H1 (cell line): ENCODE data around the gene DISC1. TPM values are rescaled to one million over a fixed set of nuclear protein-coding genes. Genes with fewer than 3 reads are reported as not detected.

Experiments
- BCL11A ChIP-seq, 2 experiments: IDR thresholded peaks; one replicate each; pipeline ENCODE4 v1.6.1; 2011; ENCODE audit warnings: low read depth in 2 of 2, low read length in 2 of 2, mild to moderate bottlenecking in 2 of 2
- BRCA1 ChIP-seq: IDR thresholded peaks from 2 replicates; pipeline ENCODE4 v1.6.1; 2012; ENCODE audit warnings: low read depth, low read length, improper control_type of control experiment
- CHD1 ChIP-seq: IDR thresholded peaks from 2 replicates; pipeline ENCODE4 v1.6.1; 2012; ENCODE audit warnings: low read depth, low read length, improper control_type of control experiment
- GABPA ChIP-seq: IDR thresholded peaks from 2 replicates; pipeline ENCODE4 v1.6.1; 2011; ENCODE audit warnings: mild to moderate bottlenecking, low read length, moderate library complexity, borderline replicate concordance; ENCODE audit not compliant: insufficient read depth
- JUN ChIP-seq: IDR thresholded peaks from 2 replicates; pipeline ENCODE4 v1.6.1; 2011; ENCODE audit warnings: low read depth, mild to moderate bottlenecking, improper control_type of control experiment, low read length
- POU5F1 ChIP-seq: IDR thresholded peaks from 2 replicates; pipeline ENCODE4 v1.6.1; 2011; ENCODE audit warnings: low read depth, mild to moderate bottlenecking, low read length, moderate library complexity
- YY1 ChIP-seq: IDR thresholded peaks from 2 replicates; pipeline ENCODE4 v1.6.1; 2011; ENCODE audit warnings: low read depth, mild to moderate bottlenecking, low read length
- ZNF274 ChIP-seq: IDR thresholded peaks from 2 replicates; pipeline ENCODE4 v1.7.0; 2012; ENCODE audit warnings: low read length, borderline replicate concordance; ENCODE audit errors: extremely low read depth
- polyA plus RNA-seq, 7 experiments: library from polyadenylated mRNA; depleted of rRNA in 3 of 7; stranded (reverse) in 5 of 7; unstranded in 2 of 7; fragments of >200 nt in 5 of 7; fragments of 200-250 nt in 2 of 7; gene quantifications; 1 replicate in 5 of 7; 2 replicates in 1 of 7; 4 replicates in 1 of 7; pipeline versions ENCODE4 v1.2.1 to v1.2.3, GENCODE V29; 2011 to 2013; ENCODE audit warnings: missing spikeins in 2 of 7, mixed read lengths in 2 of 7
- total RNA-seq: library from RNA; stranded (reverse); fragmentation: NEBNext Ultra II Directional; extraction: Animal tissue kit (Norgen Biotek cat#: 25700); gene quantifications from 2 replicates; pipeline ENCODE4 v1.2.1, GENCODE V29; 2021
- TF ChIP-seq, protein P1 (sequence below): IDR thresholded peaks from 2 replicates; pipeline ENCODE4 v1.6.1; 2012; ENCODE audit warnings: low read length, inconsistent platforms

Gene DISC1
- total and polyA plus RNA-seq, 2 of the 8 experiments (the other 6 are each of a cell fraction or from before 2014, with no cell fraction given): 1.1 to 3.5 TPM

DNA sequence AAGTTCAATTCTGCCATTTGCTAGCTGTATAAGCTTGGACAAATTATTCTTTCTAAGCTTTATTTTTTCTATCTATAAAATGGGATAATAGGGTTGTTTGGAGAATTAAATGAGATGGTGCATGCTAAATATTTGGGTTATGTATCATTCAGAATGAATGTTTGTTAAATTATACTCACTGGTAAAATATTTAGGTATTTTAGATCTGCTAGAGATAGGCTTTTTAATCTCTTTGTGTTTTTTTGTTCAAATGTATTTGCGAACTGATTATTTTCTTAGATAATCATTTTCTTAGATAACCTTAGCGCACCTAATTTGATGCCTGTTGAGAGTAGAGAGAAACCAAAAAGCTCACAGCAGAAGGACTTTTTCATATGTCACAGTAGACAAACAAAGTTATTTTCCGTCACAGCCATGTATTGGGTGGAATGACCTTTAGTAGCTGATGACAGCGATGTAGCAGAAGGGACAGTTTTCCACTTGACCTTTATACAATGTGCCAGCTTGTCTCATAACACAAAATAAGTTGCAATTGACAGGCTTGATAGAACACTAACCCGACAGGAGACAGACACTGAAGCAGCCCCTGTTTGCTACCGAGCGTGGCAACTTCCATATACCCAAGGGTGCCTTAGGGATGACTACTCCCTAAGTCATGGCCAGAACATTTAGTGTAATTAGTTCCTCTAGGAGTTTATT lies 93.0 kb downstream of the DISC1 start (continued):
- TF ChIP-seq, protein P1, sequence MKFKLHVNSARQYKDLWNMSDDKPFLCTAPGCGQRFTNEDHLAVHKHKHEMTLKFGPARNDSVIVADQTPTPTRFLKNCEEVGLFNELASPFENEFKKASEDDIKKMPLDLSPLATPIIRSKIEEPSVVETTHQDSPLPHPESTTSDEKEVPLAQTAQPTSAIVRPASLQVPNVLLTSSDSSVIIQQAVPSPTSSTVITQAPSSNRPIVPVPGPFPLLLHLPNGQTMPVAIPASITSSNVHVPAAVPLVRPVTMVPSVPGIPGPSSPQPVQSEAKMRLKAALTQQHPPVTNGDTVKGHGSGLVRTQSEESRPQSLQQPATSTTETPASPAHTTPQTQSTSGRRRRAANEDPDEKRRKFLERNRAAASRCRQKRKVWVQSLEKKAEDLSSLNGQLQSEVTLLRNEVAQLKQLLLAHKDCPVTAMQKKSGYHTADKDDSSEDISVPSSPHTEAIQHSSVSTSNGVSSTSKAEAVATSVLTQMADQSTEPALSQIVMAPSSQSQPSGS: no peak
- no peak for TF ChIP-seq CHD1
- no peak for TF ChIP-seq ZNF274
- no peak for TF ChIP-seq GABPA
- TF ChIP-seq YY1: no peak
- no peak for TF ChIP-seq BCL11A (IDR thresholded peaks at IDR 0.05; ENCODE audit: low read depth in 2 of 2, low read length in 2 of 2)
- TF ChIP-seq POU5F1: no peak
- no peak for TF ChIP-seq JUN
- TF ChIP-seq BRCA1: no peak
